GM12801 (cell line): Measurements from ENCODE around the gene ATP1A3.

Experiments
- CTCF ChIP-seq: IDR thresholded peaks from one replicate; pipeline ENCODE4 v1.5.1; 2011; ENCODE audit warnings: control low read depth; ENCODE audit not compliant: insufficient read length; ENCODE audit errors: extremely low read depth

The ATP1A3 gene

DNA sequence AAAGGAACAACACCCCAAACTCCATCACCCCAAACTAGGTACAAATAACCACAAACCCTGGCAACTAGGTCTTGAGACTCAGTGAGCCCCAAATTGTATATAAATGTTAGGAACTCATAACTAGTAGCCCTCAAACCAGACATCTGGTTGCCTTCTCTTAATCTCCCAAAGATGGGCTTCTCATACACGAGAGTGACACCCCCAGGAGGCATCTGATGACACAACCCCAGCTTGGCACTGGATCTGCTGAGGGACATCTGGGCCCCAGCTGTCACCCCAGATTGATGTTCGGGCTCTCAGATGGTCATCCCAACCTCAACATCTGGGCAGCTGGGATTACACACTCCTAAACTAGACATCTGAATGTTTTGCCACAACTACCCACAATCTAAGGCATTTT lies 49.7 kb downstream of the ATP1A3 start:
- TF ChIP-seq CTCF, result no peak

- TF ChIP-seq CTCF, result no peak
These were observed 52.4 kb downstream of the ATP1A3 start for GRCh38 chr19:41941410-41942202.

DNA sequence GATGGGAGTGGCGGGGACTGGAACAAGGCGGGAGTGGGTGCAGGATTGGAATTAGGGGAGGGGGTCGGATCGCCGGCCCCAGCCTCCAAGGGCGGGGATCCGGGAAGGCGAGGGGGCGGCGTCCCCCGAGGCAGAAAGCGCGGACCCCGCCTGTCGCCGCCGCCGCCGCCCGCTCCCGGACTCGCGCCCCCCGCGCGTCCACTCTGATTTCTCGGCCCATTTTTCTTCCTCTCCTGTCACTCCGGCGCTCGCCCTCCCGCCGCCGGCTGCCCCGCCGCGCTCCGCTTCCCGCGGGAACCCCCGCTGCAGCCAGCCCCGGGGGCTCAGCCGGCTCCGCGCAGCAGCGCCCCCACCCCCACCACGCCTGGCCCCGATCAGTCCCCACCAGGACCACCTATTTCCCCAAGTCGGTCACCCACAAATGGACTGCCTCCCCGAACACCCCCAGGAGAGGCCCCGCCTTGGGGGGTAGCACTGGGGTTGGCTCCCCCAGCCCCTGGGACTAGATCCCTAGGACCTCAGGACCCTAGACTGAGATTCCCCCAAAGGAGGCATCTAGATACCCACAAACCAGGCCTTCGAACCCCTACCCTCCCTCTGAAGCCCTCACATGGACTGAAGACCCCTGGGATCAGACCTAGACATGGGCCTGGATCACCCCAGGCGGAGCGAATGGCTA lies 53.2 kb downstream of the ATP1A3 start:
- TF ChIP-seq CTCF, result no peak

DNA sequence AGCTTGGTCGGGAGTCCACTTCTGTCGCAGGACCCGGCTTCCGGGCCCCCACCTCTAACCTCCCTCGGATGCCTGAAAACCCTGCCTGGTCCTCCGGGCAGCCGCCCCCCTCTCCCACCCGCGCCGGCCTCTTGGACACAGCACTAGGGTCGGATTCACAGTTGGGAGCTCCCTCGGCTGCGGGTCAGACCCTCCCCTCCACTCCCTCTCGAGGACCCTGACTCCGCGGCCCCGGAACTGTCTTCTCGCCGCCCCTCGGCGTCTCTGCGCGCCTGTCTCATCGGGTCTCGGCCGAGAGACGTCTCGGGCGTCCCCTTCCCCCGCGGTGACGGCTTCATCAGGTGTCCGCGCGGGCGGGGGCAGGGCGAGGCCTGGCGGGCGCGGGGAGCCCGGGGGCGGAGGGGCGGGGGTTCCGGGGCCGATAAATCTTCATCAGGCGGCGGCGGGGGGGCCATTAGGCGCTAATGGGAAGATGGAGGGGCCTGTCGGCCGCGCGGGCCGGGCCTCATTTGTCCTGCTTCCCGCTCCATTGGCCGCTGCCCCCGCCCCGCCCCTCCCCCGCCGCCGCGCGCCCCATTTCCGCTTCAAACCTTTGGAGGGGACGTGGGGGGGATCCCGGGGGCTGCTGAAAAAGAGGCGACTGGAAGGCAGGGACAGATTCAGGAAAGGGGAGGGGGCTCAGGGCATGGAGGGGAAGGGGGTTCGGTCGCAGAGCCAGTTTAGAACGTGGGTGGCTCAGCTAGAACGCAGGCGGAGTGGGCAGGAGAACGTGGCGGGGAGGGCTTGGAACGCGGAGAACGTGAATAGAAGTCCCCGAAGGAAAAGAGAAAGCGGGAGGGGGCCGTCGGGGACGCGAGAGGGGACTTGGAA lies 53.9 kb downstream of the ATP1A3 start:
- no peak for TF ChIP-seq CTCF

DNA sequence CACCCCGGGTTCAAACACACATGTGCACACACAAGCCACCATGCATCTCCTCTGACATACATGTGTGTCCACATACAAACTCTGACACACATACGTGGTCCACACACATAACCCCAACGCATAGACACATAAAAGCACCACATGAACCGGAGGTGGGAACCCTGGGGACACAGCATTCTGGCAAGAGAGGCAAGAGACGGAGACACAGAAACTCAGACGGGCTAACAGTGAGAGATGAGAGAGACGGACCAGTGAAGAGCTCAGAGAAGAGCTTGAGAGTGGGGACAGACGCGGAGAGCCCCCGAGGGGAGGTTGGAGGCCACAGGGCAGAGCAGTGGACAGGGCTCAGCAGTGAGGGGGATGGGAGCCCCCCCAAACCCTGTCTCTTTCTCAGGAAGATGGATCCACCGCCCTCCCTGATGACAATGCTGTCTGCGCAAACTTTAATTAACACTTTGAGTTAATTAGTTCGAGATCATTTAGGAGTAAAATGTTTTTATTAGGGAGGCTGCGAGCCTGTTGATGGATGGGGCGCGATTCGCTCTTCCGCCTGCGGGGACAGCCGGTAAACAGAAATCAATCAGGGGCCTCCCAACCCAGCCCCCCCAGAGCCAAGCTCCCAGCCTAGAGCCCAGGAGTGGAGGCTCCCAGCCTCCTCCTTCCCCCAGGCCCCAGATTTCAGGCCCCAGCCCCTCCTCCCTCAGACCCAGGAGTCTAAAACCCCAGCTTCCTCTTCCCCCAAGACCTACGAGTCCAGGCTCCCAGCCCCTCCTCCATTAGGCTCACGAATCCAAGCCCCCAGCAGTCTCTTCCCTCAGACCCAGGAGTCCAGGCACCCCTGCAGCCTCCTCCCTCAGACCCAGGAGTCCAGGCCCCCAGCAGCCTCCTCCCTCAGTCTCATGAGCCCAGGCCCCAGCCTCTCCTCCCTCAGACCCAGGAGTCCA lies 56.2 kb downstream of the ATP1A3 start:
- no peak for TF ChIP-seq CTCF

DNA sequence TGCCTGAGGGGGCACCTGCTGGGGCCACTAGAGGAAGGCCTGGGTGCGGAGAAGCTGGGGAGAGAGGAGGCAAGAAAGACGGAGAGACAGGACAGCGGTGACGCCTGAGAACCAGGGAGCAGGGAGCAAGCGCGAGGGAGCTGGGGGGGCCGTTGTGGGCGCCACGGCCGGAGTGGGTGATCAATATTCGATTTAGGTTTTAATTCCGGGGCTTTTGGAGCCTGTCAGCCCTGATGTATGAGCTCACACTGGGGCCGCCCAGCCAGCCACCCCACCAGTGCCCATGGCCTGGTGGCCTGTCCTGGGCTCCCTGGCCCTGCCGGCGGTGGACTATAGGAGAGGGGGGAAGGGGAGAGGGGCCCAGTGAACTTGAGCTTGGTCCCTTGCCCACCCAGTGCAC lies 57.1 kb downstream of the ATP1A3 start:
- no peak for TF ChIP-seq CTCF

DNA sequence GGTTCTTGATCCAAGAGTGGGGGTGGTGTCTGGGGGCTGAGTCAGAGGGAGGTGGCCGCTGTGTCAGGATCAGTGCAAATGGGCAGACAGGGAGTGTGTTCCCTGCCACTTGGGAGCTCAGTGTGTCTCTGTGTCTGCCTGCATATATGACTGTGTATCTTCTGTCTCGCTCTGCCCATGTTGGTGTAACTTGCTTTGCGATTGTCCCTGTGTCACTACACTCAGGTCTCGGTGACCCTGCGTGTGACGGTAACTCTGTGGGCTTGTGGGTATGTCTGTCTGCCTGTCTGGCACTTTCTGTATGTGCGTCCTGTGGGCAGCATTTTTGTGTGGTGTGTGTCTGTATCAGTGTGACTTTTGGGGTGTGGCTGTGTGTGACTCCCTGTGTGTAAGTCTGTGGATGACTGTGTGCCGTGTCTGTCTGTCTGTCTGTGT lies 57.6 kb downstream of the ATP1A3 start:
- TF ChIP-seq CTCF, result no peak
